AG09309 (cell line): ENCODE data around the gene CDPF1.

Experiments used
- DNase-seq: peaks from one replicate; pipeline ENCODE4 v3.0.0-alpha.2; 2010; ENCODE audit warnings: low read depth
- H3K4me3 ChIP-seq: 2 replicates; pipeline ENCODE4 v1.5.1; 2011; ENCODE audit warnings: mild to moderate bottlenecking, low read depth, low read length, moderate library complexity; ENCODE audit not compliant: control insufficient read depth
- TF ChIP-seq, protein P1 (sequence below): IDR thresholded peaks from 2 replicates; pipeline ENCODE4 v1.5.1; 2011; ENCODE audit warnings: mild to moderate bottlenecking, low read depth, low read length, inconsistent platforms; ENCODE audit not compliant: insufficient read depth, control insufficient read depth; ENCODE audit errors: missing control alignments

The CDPF1 gene

DNA sequence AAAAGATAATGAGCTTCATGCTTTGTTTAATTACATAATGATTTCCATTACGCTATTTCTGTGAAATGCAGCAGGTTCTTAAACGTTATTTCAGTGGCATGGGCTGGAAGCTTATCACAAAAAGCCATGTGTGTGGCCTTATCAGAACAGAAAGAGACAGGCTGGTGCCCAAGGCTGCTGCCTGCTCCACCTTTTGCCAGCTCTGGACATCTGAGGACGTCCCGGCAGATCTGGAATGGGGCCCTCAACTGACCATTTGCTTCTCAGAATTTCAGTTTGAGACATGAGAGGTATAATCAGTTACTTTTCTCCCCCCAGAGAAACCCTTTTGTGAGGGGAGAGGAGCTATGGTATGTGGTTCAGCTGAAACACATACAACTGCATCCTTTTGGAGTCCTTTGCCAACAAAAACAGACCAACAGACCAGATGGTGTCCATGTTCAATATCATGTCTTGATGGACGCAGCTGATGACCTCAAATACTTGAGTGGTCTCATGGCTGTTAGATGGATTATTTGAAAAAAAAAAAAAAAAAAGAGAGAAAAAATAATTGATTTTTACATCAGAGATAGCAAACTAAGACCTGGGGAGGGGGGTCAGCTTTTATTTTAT is 8.6 kb downstream of the CDPF1 start:
- H3K4me3 ChIP-seq = no peak overlapping the region
- TF ChIP-seq, protein P1, sequence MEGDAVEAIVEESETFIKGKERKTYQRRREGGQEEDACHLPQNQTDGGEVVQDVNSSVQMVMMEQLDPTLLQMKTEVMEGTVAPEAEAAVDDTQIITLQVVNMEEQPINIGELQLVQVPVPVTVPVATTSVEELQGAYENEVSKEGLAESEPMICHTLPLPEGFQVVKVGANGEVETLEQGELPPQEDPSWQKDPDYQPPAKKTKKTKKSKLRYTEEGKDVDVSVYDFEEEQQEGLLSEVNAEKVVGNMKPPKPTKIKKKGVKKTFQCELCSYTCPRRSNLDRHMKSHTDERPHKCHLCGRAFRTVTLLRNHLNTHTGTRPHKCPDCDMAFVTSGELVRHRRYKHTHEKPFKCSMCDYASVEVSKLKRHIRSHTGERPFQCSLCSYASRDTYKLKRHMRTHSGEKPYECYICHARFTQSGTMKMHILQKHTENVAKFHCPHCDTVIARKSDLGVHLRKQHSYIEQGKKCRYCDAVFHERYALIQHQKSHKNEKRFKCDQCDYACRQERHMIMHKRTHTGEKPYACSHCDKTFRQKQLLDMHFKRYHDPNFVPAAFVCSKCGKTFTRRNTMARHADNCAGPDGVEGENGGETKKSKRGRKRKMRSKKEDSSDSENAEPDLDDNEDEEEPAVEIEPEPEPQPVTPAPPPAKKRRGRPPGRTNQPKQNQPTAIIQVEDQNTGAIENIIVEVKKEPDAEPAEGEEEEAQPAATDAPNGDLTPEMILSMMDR = no peak
- DNase-seq = no peak

DNA sequence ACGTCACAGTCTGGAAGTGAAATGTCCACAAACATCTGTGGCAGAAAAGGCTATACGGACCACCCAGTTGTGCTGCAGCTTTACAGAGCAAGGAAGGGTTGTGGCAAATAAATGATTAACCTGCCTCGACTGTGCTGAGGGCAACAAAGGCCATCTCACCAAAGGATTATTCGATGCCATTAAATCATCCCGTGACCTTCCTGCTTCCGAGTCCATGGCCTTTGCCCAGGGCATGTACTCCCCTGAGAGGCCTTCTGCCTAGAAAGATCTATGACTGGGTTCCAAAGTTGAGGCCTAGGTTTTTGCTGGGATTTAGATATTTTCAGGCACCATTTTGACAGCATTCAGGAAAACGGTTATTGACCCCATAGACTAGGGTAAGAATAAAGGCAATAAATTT is 9.2 kb downstream of the CDPF1 start:
- H3K4me3 ChIP-seq = no peak overlapping the region
- no peak for DNase-seq
- TF ChIP-seq, protein P1 = no peak

DNA sequence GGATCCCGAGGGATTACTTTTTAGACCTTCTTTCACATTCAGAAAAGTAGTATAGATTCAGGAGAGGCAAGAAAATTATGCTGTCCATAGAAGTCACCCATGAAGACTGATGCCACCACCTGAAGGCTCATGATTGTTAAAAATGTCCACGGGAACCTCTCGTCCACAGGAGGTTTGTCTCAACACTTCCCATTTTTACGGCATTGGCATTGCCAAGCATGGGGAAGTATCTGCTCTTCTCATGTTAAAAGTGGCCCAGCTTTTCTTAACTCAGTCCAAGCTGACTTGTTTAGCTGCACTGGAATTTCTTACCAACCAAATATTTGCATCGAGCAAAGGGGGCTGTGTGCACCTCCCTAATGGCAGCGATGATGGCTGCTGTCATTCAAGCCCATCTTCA is 9.6 kb downstream of the CDPF1 start:
- TF ChIP-seq, protein P1 = no peak
- H3K4me3 ChIP-seq = no peak overlapping the region

DNA sequence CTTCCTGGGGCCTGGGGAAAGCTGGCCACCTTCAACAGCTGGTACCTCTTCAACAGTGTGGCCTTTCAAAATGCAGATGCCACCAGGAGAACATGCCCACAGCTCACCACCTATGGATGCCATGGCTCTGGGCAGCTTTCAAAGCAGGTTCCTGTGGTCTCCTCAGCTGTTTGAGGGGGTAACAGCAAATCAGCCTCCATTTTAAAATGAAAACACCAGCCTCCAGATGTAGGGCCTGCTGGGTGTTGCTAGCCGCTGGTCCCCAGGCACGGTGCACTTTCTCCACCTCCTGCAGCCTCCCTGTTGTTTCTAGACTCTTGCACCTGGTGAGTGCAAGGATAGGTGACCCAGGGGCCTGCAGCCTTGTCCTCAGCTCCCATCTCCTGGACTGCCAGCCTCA is 10.0 kb downstream of the CDPF1 start:
- H3K4me3 ChIP-seq = no peak overlapping the region
- TF ChIP-seq, protein P1 = no peak
- no peak for DNase-seq

More for the DNA sequence above, 9.6 kb downstream of the CDPF1 start:
- no peak for DNase-seq

DNA sequence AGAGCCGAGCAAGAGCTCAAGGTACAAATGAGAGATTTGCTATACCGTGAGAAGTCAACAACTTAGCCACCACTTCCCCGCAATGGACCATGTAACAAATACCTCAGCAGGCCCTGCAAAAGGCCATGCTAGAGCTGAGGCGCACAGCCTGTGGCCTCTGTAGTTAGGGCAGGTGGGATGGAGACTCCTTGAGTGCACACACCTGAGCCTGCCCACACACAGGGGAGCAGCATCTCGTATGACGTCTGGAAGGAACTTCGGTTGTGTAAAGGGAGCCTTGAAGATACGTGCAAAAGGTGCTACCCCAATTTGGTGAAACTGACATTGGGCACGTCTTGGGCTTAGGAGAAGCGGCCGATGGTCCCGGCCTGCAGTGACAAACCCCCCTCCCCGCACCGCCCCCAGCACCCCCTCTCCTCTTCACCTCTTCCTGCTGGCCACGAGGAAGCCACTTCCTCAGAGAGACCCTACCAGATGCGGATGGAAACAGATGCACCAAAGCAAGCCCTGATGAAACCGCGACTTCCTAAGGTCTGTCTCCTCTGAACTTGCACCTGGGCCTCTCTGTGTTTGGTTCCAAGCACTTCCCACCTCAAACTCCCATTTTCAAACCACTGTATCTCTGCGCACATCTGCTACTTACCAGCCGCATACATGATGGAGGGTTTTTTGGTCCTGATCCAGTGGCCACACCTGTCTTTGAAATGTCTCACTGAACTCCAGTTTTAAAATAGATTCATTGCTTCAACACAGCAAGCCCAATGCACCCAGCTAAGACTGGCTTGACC is 10.6 kb downstream of the CDPF1 start:
- DNase-seq = no peak
- TF ChIP-seq, protein P1 = no peak
- no peak overlapping the region for H3K4me3 ChIP-seq

DNA sequence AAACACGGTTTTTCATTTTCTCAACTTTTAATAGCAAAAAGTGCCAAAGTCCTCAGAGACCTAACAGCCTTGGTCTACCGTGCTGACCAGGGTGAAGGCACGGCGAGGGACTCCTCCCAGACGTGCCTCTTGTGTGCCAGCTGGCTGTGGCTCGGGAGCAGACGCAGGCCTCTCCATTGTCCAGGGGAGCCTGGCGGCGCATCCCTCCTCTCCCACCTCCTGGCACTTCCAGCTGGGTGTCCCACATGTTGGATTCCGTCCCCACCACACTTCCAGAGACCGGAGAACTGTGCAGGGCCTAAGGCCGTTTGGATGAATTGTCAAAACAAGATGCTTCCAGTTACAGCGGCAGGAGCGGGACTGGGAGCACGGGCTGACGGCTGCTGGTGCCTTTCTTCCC is 11.6 kb downstream of the CDPF1 start:
- DNase-seq = no peak

More for the DNA sequence above, 11.6 kb downstream of the CDPF1 start:
- TF ChIP-seq, protein P1 = no peak
- H3K4me3 ChIP-seq = no peak overlapping the region
